GM23248 (cell line): ENCODE results near the gene CLCN6.

ENCODE experiments used
- EZH2 ChIP-seq: fragments of 200-600 bp; sonication (generic); IDR thresholded peaks from 2 replicates; pipeline ENCODE4 v1.6.1; 2018; ENCODE audit warnings: antibody characterized with exemption, mild to moderate bottlenecking; ENCODE audit not compliant: insufficient read depth, poor library complexity, severe bottlenecking
- EZH2phosphoT487 ChIP-seq: fragments of 200-600 bp; sonication (generic); IDR thresholded peaks from 2 replicates; pipeline ENCODE4 v1.6.1; 2018; ENCODE audit warnings: antibody characterized with exemption, moderate library complexity, mild to moderate bottlenecking, low read depth; ENCODE audit not compliant: insufficient read depth

- TF ChIP-seq EZH2: no peak
- no peak for TF ChIP-seq EZH2phosphoT487
Measured at GRCh38 chr1:11780380-11781147, 25.4 kb upstream of the CLCN6 start.
